HG02938 (cell line): ENCODE results near the gene USE1.
A peak's percentile ranks its signal among the peaks of the same experiment; 100 is the strongest.
"Not testable (repeated sequence)": the region's sequence is repeated elsewhere in the genome, so short reads cannot be mapped to it uniquely, and the experiment has no call there.

Source experiments
- ATAC-seq: cut with Tn5 transposase; IDR thresholded peaks from one replicate; pipeline ENCODE4 v1.9.1; 2021; ENCODE audit warnings: mild to moderate bottlenecking, moderate library complexity; ENCODE audit not compliant: unreplicated experiment

USE1 gene, protein sequence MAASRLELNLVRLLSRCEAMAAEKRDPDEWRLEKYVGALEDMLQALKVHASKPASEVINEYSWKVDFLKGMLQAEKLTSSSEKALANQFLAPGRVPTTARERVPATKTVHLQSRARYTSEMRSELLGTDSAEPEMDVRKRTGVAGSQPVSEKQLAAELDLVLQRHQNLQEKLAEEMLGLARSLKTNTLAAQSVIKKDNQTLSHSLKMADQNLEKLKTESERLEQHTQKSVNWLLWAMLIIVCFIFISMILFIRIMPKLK

DNA sequence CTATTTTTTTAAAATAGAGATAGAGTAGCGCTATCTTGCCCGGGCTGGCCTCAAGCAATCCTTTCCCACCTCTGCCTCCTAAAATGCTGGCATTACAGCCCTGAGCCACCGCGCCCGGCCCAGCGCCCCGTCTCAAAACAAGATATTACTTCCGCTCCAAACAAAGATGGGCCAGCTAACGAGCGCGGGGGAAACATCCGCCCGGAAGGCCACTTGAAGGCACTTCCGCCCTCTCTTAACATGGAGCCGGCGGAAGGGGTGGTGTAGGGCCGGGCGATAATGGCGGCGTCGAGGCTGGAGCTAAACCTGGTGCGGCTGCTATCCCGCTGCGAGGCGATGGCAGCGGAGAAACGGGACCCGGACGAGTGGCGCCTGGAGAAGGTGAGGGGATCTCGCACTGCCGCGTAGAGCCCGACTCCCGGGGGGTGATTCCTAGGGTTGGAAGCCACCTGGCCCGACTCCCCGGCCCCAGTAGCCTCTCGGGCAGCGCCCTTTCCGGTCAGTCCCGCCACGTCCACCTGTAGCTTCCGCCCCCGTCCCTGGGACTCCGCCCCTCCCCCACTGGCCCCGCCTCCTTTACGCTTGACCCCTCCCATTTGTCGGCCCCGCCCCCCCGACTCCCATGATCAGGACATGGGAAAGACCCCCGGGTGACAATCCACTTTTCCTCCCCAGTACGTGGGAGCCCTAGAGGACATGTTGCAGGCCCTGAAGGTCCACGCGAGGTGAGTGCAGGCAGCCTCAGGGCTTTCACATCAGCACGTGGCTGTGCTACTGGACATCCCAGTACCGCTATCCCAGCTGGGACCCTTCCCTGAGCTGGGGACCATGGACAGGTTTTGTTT, at the start of gene USE1:
Gene USE1, plus strand, starts transcription at position 231 of the 845 bp plus-strand sequence. Its CDS starts 49 bp downstream, at position 280.
- ATAC-seq = peak; percentile 79

GRCh38 chr19:17165715-17166114, 49.4 kb upstream of the USE1 start:
- no peak for ATAC-seq

- no peak for ATAC-seq
These were observed 44.4 kb upstream of the USE1 start for GRCh38 chr19:17170538-17171297.

DNA sequence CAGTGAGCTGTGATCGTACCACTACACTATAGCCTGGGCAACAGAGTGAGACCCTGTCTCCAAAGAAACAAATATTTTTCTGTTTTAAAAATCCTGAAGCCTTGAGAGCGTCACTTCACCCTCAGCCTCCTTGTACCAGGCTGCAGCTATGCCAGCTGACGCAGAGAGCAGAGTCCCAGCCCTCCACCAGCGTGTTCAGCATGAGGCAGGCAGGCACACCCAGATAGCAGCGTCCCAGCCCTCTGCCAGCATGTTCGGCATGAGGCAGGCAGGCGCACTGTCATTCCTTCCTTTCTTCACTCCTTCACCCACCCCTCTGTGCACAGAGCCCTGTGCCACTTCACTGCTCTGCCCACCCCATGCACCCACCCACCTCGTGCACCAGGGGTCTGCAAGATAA, 43.3 kb upstream of the USE1 start:
- no peak for ATAC-seq

DNA sequence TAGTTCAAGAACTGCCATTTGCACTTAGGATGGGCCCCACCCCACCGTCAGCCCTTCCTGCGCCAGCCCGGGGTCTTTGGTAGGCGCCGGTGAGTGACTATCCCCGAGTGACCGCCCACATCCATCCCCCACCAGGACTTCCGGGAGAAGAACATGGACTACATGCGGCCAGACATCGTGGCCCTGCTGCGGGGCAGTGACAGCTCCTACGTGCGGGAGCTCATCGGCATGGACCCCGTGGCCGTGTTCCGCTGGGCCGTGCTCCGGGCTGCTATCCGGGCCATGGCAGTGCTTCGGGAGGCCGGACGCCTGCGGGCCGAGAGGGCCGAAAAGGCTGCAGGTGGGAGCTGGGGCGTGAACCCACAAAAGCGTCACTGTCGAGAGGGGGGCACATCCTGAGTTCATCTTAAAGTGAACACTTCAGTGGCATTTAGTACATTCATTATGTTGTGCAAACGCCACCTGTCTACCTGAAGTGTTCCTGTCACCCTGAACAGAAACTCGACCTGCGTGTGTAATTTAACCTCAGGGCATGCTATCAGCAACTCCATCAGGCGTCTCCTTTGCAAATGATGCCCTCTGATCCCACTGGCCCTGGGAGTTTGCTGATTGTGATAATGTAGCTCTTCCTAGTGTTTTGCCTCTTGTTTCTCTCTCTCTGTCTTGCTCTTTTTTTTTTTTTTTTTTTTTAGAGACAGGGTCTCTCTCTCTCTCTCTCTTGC, 42.4 kb upstream of the USE1 start:
- no peak for ATAC-seq

DNA sequence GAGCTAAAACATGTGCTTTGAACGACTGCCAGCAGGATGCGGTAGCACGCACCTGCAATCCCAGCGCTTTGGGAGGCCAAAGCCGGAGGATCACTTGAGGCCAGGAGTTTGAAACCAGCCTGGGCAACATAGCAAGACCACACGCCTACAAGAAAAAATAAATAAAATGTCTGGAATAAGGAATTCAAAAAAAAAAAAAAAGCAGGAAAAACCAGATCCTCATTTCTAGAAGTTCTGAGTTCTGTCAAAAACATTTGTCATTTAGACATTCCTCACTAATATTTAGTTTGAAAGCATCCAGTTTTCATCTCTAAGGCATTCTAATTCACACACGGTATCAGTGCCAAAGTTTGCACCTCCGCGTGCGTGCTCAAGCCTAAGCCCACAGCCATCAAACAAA, 36.9 kb upstream of the USE1 start:
- ATAC-seq = no peak

DNA sequence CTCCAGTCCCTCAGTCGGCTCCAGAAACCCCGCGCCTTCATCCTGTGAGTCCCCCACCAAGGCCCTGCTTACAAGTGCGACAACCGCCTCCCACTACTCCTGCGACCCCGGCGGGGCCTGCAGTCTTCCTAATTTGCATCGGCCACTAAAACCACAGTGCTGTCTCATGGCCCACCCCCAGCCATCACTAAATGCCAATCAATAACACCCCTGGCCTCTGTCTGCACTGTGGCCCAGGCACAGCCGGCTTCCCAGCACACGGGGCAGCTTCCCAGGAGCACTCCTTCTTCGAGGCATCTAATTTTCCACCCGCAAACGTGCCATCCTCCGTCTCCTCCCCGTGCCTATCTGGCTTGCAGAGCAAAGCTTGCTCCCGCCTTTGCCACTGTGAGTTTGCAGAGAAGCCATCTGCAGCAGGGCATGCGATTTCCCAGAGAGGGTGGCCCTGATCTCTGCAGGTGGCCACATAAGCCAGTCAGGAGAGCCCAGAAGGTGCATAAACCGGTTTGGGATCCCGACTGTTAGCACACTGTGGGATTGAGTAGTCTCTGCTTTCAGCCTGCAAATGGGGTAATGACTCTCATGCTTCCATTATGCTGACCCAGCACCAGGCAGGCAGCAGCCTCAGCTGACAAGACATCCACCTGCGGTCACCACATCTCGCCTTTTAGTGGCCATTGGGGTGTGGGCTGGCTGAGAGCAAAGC, 34.0 kb upstream of the USE1 start:
- ATAC-seq = no peak

DNA sequence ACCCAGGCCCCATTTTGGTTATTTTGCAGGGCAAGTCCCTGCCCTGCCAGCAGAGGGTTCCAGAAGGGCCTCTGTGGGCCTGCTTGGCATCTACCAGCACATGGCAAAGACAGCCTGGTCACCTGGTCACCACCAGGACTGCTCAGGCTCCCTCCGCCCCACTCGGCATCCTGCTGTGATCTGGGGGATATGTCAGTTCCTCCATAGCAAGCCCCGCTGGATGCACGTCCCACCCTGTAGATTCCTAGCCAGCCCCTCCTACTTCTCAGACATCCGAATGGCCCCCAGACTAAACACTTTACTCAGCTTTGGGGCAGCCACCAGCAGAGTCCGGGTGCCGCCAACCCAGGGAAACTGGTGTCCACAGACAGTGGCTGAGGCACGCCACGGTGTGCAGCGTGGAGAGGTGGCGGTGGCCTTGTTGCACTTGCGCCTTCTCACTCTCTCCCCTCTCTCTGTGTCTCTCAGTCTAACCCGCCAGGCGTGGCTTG, 31.8 kb upstream of the USE1 start:
- ATAC-seq = no peak

- ATAC-seq = no peak
These were observed 31.3 kb upstream of the USE1 start for GRCh38 chr19:17183858-17184321.

DNA sequence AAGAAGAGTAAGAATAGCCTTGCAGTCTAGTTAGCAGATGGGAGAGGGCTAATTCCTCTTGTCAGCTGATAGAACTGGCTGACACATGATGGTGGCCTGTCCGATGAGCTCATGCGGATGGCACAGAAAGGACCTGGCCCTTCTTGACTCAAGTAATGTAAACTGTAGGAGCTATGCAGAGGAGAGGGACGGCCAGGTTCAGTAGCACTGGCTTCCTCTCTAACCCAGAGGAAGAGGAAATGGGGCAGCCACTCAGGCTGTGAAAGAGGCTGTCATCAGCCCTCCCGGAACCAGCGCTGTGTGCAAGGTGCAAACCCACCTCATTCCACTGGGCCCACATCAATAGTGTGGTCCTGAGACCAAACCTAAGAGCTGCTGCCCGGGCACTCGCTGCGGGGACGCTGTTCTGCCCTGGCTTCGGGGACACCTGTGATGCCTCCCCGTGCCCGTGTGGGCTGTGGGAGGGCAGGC, 30.8 kb upstream of the USE1 start:
- no peak for ATAC-seq

- ATAC-seq = no peak
These were observed 29.6 kb upstream of the USE1 start for GRCh38 chr19:17185590-17185989.

DNA sequence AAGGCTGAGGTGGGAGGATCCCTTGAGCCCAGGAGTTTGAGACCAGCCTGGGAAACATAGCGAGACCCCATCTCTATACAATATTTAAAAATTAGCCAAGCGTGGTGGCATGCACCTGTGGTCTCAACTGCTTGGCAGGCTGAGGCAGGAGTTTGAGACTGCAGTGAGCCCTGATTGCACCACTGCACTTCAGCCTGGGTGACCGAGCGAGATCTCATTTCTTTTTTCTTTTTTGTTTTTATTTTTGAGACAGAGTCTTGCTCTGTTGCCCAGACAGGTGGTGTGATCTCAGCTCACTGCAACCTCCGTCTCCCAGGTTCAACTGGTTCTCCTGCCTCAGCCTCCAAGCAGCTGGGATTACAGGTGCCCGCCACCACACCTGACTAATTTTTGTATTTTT, 23.4 kb upstream of the USE1 start:
- not testable (repeated sequence) for ATAC-seq

DNA sequence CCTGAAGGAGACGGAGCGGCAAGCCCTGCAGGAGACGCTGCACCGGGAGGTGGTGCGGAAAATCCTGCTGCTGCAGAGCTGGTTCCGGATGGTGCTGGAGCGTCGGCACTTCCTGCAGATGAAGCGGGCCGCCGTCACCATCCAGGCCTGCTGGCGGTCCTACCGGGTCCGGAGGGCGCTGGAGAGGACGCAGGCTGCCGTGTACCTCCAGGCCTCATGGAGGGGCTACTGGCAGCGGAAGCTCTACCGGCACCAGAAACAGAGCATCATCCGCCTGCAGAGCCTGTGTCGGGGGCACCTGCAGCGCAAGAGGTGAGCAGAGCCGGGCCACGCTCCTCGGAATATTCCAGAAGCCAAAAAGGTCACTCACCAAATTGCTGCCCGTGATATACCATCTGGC, 22.4 kb upstream of the USE1 start:
- ATAC-seq = no peak

GRCh38 chr19:17194608-17195007, 20.5 kb upstream of the USE1 start:
- ATAC-seq = no peak

DNA sequence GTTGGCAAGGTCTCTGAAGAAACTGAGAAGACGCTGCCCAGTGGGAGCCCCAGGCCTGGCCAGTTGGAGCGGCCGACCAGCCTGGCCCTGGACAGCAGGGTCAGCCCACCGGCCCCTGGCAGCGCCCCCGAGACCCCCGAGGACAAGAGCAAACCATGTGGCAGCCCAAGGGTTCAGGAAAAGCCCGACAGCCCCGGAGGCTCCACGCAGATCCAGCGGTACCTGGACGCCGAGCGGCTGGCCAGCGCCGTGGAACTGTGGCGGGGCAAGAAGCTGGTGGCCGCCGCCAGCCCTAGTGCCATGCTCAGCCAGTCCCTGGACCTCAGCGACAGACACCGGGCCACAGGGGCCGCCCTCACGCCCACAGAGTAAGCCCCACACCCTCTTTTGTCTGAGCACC, 20.1 kb upstream of the USE1 start:
- no peak for ATAC-seq

DNA sequence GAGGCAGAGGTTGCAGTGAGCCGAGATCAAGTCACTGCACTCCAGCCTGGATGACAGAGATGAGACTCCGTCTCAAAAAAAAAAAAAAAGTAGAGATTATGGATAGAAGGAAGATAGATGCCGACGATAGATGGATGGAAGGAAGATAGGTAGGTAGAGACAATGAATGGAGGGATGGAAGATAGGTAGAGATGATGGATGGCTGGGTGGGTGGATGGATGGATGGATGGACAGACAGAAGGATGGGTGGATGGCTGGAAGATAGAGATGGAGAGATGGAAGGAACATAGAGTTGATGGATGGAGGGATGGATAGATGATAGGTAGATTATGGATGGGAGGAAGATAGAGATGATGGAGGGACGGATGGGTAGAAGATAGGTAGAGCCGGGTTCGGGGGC, 18.5 kb upstream of the USE1 start:
- no peak for ATAC-seq

- no peak for ATAC-seq
These were observed 17.5 kb upstream of the USE1 start for GRCh38 chr19:17197666-17198065.

- no peak for ATAC-seq
These were observed 14.6 kb upstream of the USE1 start for GRCh38 chr19:17200408-17201079.

GRCh38 chr19:17202249-17202648, 12.9 kb upstream of the USE1 start:
- ATAC-seq = no peak
